NCI-H1092 (cell line): ENCODE data around the gene LYVE1.

Source experiments
- DNase-seq: peaks from one replicate; lab custom pipeline; 2025; lab: John Stamatoyannopoulos, UW

Gene LYVE1

DNA sequence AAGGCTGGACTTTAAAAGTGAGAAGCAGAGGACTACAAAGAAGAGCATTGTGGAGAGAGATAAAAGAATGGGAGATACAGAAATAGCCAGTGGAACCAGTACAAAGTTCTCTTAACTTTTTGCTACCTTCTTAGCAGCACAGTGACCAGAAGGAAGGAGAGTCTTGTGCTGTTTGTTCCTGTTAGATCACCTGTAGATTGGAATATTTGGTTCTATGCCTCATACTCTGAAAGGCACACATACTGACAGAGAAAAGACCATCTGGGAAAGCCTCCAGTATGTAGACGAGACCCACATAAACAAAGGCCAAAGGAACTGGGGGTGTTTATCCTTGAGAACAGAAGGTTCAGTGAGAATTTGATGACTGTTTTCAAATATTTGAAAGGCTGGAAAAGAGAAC is 46.2 kb downstream of the LYVE1 start:
- DNase-seq: no peak

- no peak for DNase-seq
Measured at GRCh38 chr11:10520562-10520961, 47.9 kb downstream of the LYVE1 start.

DNA sequence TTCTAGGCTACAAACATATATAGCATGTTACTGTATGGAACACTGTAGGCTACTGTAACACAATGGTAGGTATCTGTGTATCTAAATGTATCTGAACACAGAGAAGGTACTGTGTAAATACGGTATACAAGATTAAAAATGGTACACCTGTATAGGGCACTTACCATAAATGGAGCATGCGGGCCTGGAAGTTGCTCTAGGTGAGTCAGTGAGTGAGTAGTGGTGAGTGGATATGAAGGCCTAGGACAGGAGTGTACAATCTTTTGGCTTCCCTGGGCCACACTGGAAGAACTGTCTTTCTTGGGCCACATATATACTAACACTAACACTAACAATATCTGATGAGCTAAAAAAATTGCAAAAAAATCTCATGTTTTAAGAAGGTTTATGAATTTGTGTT is 48.8 kb downstream of the LYVE1 start:
- DNase-seq: no peak

GRCh38 chr11:10518891-10519290 is 49.6 kb downstream of the LYVE1 start:
- DNase-seq: no peak

GRCh38 chr11:10518123-10518522 is 50.3 kb downstream of the LYVE1 start:
- no peak for DNase-seq

GRCh38 chr11:10515418-10515817 is 53.0 kb downstream of the LYVE1 start:
- no peak for DNase-seq

GRCh38 chr11:10514709-10515108 is 53.8 kb downstream of the LYVE1 start:
- DNase-seq: no peak

GRCh38 chr11:10514202-10514601 is 54.3 kb downstream of the LYVE1 start:
- no peak for DNase-seq

DNA sequence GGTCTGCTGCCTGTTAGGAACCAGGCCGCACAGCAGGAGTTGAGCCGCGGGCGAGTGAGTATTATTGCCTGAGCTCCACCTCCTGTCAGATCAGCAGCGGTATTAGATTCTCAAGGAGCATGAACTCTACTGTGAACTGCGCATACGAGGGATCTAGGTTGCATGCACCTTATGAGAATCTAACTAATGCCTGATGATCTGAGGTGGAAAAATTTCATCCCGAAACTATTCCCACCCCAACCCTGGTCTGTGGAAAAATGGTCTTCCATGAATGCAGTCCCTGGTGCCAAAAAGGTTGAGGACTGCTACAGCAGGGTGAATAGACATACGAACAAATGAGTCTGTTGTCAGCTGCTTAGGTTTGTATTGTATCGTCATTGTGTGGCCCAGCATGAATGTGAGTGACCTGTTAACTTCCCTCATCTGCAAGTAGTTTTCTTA is 57.3 kb downstream of the LYVE1 start:
- no peak for DNase-seq
